Stimulated activated CD4-positive, alpha-beta T cell treated with anti-CD3 and anti-CD28 coated beads, Interleukin-15, amount 100 ng/mL, for 1 hour (primary cell): ENCODE data around the gene CARD9.
"Not testable (repeated sequence)": the region's sequence is repeated elsewhere in the genome, so short reads cannot be mapped to it uniquely, and the experiment has no call there.

Experiments
- DNase-seq, 2 donors: peaks; one replicate each; pipeline ENCODE4 v3.0.0-alpha.2; 2020; ENCODE audit warnings: low read depth in 1 of 2, low spot score in 1 of 2

Gene CARD9

GRCh38 chr9:136373300-136374182, at the start of gene CARD9:
CARD9 (minus strand) TSS chr9:136373669; CDS start chr9:136372078, 1,591 bp downstream.
- DNase-seq, result no peak

GRCh38 chr9:136422876-136423275, 49.4 kb upstream of the CARD9 start:
- no peak for DNase-seq

GRCh38 chr9:136421791-136422190, 48.3 kb upstream of the CARD9 start:
- DNase-seq, result no peak

GRCh38 chr9:136419092-136419420, 45.6 kb upstream of the CARD9 start:
- no peak for DNase-seq

- no peak for DNase-seq
Measured at GRCh38 chr9:136418182-136419091, 45.0 kb upstream of the CARD9 start.

GRCh38 chr9:136416914-136417313, 43.4 kb upstream of the CARD9 start:
- DNase-seq, result no peak

- DNase-seq, result no peak
Measured at GRCh38 chr9:136416427-136416826, 43.0 kb upstream of the CARD9 start.

- DNase-seq, result no peak
Measured at GRCh38 chr9:136412962-136413361, 39.5 kb upstream of the CARD9 start.

- DNase-seq, result no peak
Measured at GRCh38 chr9:136411378-136411777, 37.9 kb upstream of the CARD9 start.

GRCh38 chr9:136410500-136411287, 37.2 kb upstream of the CARD9 start, which contains the start of the genes ENTR1 and PMPCA:
ENTR1 (minus strand) TSS chr9:136410614; CDS start chr9:136410397, 217 bp downstream.
PMPCA (plus strand) TSS chr9:136410658; CDS start chr9:136410669, 11 bp downstream.
- peak; percentile 86 to 99 for DNase-seq

GRCh38 chr9:136409557-136410455, 36.3 kb upstream of the CARD9 start:
- DNase-seq, result peak in 1 of 2 donors; percentile 7

- DNase-seq, result no peak
Measured at GRCh38 chr9:136407911-136408310, 34.4 kb upstream of the CARD9 start.

GRCh38 chr9:136407061-136407460, 33.6 kb upstream of the CARD9 start:
- not testable (repeated sequence) for DNase-seq

- DNase-seq, result not testable (repeated sequence)
Measured at GRCh38 chr9:136405904-136406303, 32.4 kb upstream of the CARD9 start.

- no peak for DNase-seq
Measured at GRCh38 chr9:136405481-136405880, 32.0 kb upstream of the CARD9 start.

- DNase-seq, result no peak
Measured at GRCh38 chr9:136404801-136405136, 31.3 kb upstream of the CARD9 start.

- DNase-seq, result no peak
Measured at GRCh38 chr9:136403915-136404800, 30.7 kb upstream of the CARD9 start.

GRCh38 chr9:136403538-136403914, 30.1 kb upstream of the CARD9 start:
- peak; percentile 57 to 58 for DNase-seq

GRCh38 chr9:136402067-136402466, 28.6 kb upstream of the CARD9 start:
- no peak for DNase-seq
